Right renal pelvis (tissue), 4 donors: ENCODE data around the gene SGCB. TPM values are rescaled to one million over a fixed set of nuclear protein-coding genes. Genes with fewer than 3 reads are reported as not detected.
"Not testable (repeated sequence)": the region's sequence is repeated elsewhere in the genome, so short reads cannot be mapped to it uniquely, and the experiment has no call there.

Source experiments
- DNase-seq, 4 donors: peaks; one replicate each; pipeline ENCODE4 v3.0.0-alpha.2; 2013; ENCODE audit warnings: low read depth in 4 of 4, low spot score in 3 of 4, missing footprints in 1 of 4
- polyA plus RNA-seq, 4 donors: library from polyadenylated mRNA; unstranded; fragments of 120-200 nt; gene quantifications; one replicate each; pipeline ENCODE4 v1.2.1, GENCODE V29; 2013; ENCODE audit not compliant: insufficient read length in 4 of 4

SGCB gene, protein sequence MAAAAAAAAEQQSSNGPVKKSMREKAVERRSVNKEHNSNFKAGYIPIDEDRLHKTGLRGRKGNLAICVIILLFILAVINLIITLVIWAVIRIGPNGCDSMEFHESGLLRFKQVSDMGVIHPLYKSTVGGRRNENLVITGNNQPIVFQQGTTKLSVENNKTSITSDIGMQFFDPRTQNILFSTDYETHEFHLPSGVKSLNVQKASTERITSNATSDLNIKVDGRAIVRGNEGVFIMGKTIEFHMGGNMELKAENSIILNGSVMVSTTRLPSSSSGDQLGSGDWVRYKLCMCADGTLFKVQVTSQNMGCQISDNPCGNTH
- polyA plus RNA-seq, result 10 to 100 TPM; 48.4 to 59.3 (median 55.5) TPM

GRCh38 chr4:52038103-52038912 lies at the start of gene SGCB:
Gene SGCB, minus strand, starts transcription at chr4:52038299. Its CDS starts 40 bp downstream, at chr4:52038259.
- no peak for DNase-seq

- DNase-seq, result not testable (repeated sequence)
Measured at GRCh38 chr4:52086425-52086824, 48.3 kb upstream of the SGCB start.

- no peak for DNase-seq
Measured at GRCh38 chr4:52081216-52081615, 43.1 kb upstream of the SGCB start.

DNA sequence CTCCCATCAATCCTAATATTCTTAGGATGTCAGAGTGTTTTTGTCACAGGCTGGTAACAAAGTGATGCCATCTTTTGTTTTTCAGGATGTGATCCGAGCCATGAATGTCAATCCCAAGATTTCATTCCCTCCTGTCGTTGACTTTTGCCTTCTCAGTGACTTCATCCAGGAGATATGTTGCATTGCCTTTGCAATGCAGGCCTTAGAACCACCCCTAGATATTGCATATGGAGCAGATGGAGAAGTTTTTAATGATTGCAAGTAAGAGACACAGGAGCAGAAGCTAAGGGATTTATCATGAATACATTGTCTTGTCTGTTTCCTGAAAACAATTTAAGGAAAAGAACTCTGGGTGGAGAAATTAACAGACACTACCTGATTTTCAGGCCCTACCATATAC lies 41.6 kb upstream of the SGCB start:
- no peak for DNase-seq

DNA sequence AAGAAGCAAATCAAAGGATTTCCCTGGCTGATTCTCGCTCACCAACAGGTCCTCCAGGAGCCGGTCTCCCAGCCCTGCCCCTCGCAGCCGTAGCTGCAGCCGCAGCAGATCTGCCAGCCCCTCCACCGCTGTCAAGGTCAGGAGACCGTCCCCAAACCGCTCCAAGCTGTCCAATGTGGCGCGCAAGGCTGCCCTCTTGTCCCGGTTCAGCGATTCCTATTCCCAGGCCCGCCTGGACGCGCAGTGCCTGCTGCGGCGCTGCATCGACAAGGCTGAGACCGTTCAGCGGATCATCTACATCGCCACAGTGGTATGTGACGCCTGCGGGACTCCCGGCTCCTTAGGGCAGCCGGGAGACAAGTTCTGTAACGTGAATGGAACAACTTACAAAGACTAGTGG lies 38.6 kb upstream of the SGCB start:
- DNase-seq, result peak in 1 of 4 donors; percentile 21

DNA sequence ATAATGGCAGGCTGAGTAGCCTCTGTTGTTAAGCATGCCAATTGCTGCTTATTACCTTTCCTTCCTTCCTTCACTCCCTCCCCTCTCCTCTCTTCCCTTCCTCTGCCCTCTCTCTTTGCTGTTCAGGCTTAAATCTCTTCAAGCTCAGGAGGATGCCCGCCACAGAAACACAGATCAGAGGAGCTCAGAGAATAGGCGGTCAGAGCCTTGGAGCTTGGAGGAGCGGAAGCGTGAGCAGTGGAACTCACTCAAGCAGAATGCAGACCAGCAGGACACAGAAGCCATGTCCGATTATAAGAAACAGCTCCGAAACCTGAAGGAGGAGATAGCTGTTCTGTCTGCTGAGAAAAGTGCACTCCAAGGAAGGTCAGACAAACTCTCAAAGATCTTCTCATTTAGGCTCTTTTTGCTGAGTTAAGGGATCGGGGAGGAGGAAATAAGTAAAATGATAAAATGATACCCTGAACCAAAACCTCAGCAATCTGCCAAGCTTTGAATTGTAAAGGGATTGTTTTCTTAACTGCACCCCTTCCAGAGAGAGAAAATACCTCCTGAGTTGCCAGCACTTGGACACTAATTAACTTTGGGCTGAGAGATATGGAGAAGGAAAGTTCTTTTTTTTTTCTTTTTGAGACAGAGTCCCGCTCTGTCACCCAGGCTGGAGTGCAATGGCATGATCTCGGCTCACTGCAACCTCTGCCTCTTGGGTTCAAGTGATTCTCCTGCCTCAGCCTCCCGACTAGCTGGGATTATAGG lies 33.9 kb upstream of the SGCB start:
- DNase-seq, result no peak

DNA sequence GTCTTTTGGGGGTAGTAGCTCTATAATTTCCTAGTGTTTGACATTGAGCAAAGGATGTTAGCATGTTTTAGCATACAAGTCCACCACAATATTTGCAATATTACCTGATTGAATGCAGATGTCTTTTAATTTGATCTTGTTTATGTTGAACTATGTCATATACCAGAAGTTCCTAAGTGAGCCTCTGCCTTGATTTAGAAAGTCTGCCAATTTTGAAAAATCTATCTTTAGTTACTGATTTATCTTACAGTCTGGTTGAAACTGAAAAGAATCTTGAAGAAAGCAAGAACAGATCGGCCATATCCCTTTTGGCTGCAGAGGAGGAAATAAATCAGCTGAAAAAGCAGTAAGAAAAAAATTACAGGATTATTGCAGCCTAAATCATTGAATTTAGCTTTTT lies 31.5 kb upstream of the SGCB start:
- DNase-seq, result no peak

DNA sequence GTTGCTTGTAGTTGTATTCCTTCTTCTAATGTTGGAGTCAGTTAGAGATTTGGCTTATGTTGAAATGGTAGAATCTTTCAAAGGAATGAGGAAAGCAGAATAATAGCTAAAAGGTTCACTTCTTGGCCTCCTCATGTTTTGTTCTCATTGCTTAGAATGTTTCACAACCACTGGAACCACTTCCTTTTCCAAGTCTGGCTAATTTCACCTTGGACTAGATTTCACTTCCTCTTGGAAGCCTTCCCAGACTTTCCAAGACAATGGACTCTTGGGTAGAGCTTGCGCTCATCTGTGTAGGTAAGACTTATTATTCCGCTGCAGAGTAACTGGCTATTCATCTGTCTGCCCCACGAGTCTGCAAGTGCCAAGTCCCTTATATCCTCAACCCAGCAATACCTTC lies 21.3 kb upstream of the SGCB start:
- DNase-seq, result no peak

DNA sequence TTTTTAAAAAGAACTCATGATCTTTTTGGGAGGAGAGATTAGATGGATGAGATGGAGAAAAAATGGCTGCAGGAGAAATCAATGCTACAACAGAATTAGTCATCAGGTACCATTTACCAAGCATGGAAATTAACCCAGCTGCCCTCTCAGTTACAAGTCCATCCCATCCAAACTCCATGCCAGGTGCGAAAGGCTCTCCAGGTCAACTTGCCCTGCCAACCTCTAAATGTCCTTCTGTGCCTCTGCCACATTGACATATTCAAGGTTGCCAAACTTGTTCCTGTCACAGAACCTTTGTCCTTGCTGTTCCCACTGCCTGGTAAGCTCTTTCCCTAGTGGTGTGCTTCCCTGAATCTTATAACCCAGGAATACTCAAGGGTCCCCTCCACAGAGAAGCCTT lies 20.2 kb upstream of the SGCB start:
- DNase-seq, result no peak

- DNase-seq, result no peak
Measured at GRCh38 chr4:52057196-52057595, 19.1 kb upstream of the SGCB start.

DNA sequence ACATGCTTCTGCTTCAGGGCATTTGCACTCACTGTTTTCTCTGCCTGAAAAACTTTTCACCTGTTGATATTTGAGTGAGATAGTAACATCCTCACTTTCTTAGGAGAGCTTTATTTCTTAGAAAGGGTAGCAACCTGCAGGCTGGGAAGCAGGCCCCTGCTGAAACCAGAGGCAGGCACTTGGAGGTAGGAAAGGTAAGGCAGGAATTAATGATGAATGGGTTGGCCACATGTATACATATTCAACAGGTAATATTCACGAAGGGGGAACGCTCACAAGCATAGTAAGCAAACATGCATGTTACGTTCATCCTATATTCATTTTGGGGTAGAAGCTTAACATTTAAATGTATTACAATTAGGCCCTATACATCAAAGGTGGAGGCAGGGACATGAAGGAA lies 16.2 kb upstream of the SGCB start:
- DNase-seq, result no peak

DNA sequence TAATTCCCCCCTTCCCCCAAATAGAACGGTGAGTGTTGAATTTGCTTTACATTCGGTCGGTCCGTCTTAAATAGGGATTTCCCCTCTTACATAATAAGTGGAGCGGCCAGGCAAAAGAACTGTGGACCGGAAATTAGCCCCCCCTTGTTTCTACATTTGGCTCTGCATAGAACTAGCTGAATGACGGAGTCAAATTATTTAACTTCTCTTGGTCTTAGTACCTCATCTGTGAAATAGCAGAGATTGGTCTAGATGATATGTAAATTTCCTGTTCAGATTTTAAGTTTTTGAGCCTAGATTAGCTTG lies 14.3 kb upstream of the SGCB start:
- no peak for DNase-seq

DNA sequence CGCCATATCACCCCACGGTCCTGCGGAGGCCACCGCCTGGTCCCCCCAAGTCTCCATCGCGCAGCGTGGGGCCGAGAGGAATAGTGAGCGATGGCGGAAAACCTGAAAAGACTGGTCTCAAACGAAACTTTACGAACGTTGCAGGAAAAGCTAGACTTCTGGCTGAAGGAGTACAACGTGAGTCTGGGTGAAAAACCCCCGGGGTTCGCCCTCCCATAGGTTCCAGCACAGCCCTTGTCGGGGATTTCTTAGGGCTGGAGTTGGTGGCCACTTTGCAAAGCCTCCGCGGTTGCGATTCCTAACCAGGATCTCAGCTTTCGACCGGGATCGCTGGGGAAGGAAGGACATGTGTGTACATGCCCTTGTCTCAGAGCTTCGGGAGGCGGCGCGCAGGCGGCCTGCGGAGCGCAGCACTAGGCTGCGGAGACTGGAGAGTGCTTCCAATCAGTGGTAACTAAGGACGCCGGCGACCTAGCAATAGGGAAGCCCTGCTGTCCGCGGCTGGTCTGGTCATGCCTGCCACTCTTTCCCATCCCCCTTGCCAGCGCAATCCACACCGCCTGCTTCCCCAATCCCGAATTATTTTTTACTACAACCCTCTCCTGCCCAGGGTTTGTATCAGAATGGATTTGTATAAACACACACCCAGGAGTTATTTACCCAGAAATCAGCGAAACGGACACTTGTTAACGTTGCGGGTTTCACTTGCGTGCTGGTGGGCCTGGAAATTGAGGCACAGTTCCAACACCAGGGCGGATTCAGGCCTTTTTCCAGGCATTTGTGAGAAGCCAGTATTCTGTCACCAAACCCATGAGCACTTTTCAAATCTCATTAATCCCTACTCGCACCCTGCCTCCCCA lies 13.7 kb upstream of the SGCB start:
- DNase-seq, result no peak

- no peak for DNase-seq
Measured at GRCh38 chr4:52051213-52051614, 13.1 kb upstream of the SGCB start, which contains the start of gene SPATA18. Gene SPATA18, plus strand, starts transcription at chr4:52051304. Its CDS starts 401 bp downstream, at chr4:52051705.

GRCh38 chr4:52049266-52049665 lies 11.2 kb upstream of the SGCB start:
- no peak for DNase-seq

DNA sequence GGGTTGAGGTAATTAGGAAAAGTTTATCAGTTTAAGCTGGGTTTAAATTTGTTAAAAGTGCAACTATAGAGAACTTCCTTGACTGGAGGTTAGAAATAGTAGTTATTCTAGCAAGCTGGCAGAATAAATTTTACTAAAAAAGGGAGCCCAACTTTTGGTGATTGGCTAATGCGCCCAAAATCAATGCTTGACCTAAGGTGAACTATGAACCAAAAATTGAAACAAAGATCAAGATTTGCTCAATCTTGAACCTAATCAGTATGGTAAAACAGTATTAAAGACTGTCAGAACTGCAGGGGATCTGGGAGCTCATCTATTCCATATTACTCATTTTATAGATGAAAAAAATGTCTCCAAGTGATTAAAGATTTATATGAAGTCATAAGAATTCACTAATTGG lies 6.9 kb upstream of the SGCB start:
- DNase-seq, result no peak

DNA sequence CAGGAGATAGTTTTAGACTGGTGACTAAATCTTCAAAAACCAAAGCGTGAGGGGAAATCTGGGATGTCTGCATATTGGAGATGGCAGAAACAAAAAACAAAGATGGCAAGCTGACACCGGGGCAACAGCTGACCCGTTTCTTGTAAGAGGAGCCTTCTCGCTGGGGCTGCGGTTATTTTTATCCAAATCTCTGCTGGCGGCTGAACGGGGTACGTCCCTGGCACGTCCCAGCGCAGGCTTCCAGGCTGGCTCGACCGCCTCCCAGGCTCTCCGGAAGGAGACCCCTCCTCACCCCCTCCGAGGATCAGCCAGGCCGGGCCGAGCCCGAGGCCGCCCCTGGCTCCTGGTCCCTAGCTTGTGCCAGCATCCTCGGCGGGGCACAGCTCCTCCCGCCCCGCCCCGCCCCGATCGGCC lies 403 bp downstream of the SGCB start:
- no peak for DNase-seq

DNA sequence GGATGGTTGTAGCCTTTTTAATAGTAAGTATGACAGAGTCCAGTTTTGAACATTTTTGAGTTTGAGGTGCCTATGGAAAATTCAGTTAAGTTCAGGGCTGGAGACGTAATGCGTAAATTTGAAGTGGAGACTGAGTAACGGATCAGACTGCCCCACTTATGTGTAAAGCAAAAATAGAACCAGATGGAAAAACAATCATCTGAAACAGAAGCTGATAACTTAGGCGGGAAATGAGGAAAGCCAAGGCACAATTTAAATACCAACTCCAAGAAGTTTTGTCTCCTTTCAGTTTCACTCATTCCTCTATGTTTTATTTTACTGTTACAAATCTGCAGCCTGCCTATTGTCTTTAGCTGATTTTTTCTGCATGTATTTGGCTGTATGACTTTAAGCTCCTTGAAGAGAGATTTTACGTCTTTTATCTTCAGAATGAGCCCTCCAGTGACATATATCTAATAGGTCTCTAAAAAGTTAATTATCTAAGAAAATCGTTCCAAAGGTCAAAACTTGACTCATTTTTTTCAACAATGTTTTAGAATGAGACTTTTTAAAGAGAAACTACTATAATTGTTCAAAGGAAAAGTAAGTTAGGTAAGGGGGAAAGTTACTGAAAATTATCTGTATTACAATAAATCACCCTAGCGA lies 1.1 kb downstream of the SGCB start:
- no peak for DNase-seq

GRCh38 chr4:52035190-52035589 lies 2.9 kb downstream of the SGCB start:
- no peak for DNase-seq

- no peak for DNase-seq
Measured at GRCh38 chr4:52032005-52032404, 6.1 kb downstream of the SGCB start.
